H1 (cell line): ENCODE data around the gene SF3B3. TPM values are rescaled to one million over a fixed set of nuclear protein-coding genes. Genes with fewer than 3 reads are reported as not detected.

ENCODE experiments used
- ATF3 ChIP-seq: IDR thresholded peaks from 2 replicates; pipeline ENCODE4 v1.6.1; 2011; ENCODE audit warnings: low read depth, mild to moderate bottlenecking, low read length; ENCODE audit not compliant: insufficient read depth
- CBX5 ChIP-seq: fragments of 300-800, 300-1000 bp; sonication (generic); IDR thresholded peaks from 2 replicates; pipeline ENCODE4 v1.7.1; 2016; ENCODE audit warnings: antibody characterized with exemption, low read length, low read depth
- KDM1A ChIP-seq: fragments of 200-600, 300-600 bp; sonication (generic); IDR thresholded peaks from 2 replicates; pipeline ENCODE4 v1.7.1; 2016; ENCODE audit warnings: mild to moderate bottlenecking, low read length, borderline replicate concordance
- KDM5A ChIP-seq: fragments of 200-600 bp; IDR thresholded peaks from 2 replicates; pipeline ENCODE4 v1.7.1; 2012; ENCODE audit warnings: mild to moderate bottlenecking, low read length, inconsistent platforms, mixed read lengths
- POLR2A ChIP-seq, 2 experiments: IDR thresholded peaks; 1 replicate in 1 of 2; 2 replicates in 1 of 2; pipeline ENCODE4 v1.6.1; 2011; ENCODE audit warnings: low read depth in 2 of 2, low read length in 2 of 2, mild to moderate bottlenecking in 2 of 2; ENCODE audit errors: control extremely low read depth in 1 of 2
- POLR2AphosphoS5 ChIP-seq: IDR thresholded peaks from 2 replicates; pipeline ENCODE4 v1.6.1; 2011; ENCODE audit warnings: low read depth, low read length
- RBBP5 ChIP-seq: IDR thresholded peaks from 2 replicates; pipeline ENCODE4 v1.7.1; 2012; ENCODE audit warnings: low read depth, mild to moderate bottlenecking, inconsistent platforms, low read length, moderate library complexity, borderline replicate concordance
- RFX5 ChIP-seq: IDR thresholded peaks from 2 replicates; pipeline ENCODE4 v1.6.1; 2011; ENCODE audit warnings: low read depth, low read length, improper control_type of control experiment, borderline replicate concordance
- TAF1 ChIP-seq: IDR thresholded peaks from 2 replicates; pipeline ENCODE4 v1.6.1; 2011; ENCODE audit warnings: mild to moderate bottlenecking, low read depth, low read length
- TBP ChIP-seq: IDR thresholded peaks from 2 replicates; pipeline ENCODE4 v1.6.1; 2011; ENCODE audit warnings: low read depth, low read length, improper control_type of control experiment
- TEAD4 ChIP-seq: IDR thresholded peaks from 2 replicates; pipeline ENCODE4 v1.6.1; 2012; ENCODE audit warnings: low read depth, low read length, inconsistent platforms, mixed read lengths
- ZNF274 ChIP-seq: IDR thresholded peaks from 2 replicates; pipeline ENCODE4 v1.7.0; 2012; ENCODE audit warnings: low read length, borderline replicate concordance; ENCODE audit errors: extremely low read depth
- polyA plus RNA-seq, 7 experiments: library from polyadenylated mRNA; depleted of rRNA in 3 of 7; stranded (reverse) in 5 of 7; unstranded in 2 of 7; fragments of >200 nt in 5 of 7; fragments of 200-250 nt in 2 of 7; gene quantifications; 1 replicate in 5 of 7; 2 replicates in 1 of 7; 4 replicates in 1 of 7; pipeline versions ENCODE4 v1.2.1 to v1.2.3, GENCODE V29; 2011 to 2013; ENCODE audit warnings: missing spikeins in 2 of 7, mixed read lengths in 2 of 7
- total RNA-seq: library from RNA; stranded (reverse); fragmentation: NEBNext Ultra II Directional; extraction: Animal tissue kit (Norgen Biotek cat#: 25700); gene quantifications from 2 replicates; pipeline ENCODE4 v1.2.1, GENCODE V29; 2021
- TF ChIP-seq, protein P1 (sequence below): fragments of 300-600 bp; sonication (generic); IDR thresholded peaks from 2 replicates; pipeline ENCODE4 v1.7.1; 2012; ENCODE audit warnings: low read length, moderate library complexity, mild to moderate bottlenecking, inconsistent platforms; ENCODE audit not compliant: insufficient replicate concordance

Gene SF3B3
- total and polyA plus RNA-seq, 2 of the 8 experiments (the other 6 are each of a cell fraction or from before 2014, with no cell fraction given) = 241 to 521 TPM

DNA sequence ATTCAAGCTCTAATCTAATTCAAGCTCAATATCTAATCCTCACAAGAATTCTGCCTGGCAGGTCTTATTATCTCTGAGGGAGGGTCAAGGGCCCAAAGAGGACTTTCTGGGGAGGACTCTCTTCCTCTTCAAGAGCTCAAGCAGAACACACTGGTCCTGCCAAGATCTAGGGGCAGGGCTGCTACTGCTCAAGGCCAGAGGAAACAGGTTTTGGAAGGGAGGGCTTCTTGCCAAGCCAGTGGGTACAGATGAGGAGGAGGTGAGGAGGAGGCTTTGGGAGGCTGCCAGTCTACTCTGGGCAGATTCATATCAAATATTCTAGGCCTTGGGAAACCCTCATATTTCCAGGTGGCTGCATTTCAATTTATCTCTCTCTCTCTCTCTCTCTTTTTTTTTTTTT, 71.0 kb downstream of the SF3B3 start (continued):
- TF ChIP-seq, protein P1, sequence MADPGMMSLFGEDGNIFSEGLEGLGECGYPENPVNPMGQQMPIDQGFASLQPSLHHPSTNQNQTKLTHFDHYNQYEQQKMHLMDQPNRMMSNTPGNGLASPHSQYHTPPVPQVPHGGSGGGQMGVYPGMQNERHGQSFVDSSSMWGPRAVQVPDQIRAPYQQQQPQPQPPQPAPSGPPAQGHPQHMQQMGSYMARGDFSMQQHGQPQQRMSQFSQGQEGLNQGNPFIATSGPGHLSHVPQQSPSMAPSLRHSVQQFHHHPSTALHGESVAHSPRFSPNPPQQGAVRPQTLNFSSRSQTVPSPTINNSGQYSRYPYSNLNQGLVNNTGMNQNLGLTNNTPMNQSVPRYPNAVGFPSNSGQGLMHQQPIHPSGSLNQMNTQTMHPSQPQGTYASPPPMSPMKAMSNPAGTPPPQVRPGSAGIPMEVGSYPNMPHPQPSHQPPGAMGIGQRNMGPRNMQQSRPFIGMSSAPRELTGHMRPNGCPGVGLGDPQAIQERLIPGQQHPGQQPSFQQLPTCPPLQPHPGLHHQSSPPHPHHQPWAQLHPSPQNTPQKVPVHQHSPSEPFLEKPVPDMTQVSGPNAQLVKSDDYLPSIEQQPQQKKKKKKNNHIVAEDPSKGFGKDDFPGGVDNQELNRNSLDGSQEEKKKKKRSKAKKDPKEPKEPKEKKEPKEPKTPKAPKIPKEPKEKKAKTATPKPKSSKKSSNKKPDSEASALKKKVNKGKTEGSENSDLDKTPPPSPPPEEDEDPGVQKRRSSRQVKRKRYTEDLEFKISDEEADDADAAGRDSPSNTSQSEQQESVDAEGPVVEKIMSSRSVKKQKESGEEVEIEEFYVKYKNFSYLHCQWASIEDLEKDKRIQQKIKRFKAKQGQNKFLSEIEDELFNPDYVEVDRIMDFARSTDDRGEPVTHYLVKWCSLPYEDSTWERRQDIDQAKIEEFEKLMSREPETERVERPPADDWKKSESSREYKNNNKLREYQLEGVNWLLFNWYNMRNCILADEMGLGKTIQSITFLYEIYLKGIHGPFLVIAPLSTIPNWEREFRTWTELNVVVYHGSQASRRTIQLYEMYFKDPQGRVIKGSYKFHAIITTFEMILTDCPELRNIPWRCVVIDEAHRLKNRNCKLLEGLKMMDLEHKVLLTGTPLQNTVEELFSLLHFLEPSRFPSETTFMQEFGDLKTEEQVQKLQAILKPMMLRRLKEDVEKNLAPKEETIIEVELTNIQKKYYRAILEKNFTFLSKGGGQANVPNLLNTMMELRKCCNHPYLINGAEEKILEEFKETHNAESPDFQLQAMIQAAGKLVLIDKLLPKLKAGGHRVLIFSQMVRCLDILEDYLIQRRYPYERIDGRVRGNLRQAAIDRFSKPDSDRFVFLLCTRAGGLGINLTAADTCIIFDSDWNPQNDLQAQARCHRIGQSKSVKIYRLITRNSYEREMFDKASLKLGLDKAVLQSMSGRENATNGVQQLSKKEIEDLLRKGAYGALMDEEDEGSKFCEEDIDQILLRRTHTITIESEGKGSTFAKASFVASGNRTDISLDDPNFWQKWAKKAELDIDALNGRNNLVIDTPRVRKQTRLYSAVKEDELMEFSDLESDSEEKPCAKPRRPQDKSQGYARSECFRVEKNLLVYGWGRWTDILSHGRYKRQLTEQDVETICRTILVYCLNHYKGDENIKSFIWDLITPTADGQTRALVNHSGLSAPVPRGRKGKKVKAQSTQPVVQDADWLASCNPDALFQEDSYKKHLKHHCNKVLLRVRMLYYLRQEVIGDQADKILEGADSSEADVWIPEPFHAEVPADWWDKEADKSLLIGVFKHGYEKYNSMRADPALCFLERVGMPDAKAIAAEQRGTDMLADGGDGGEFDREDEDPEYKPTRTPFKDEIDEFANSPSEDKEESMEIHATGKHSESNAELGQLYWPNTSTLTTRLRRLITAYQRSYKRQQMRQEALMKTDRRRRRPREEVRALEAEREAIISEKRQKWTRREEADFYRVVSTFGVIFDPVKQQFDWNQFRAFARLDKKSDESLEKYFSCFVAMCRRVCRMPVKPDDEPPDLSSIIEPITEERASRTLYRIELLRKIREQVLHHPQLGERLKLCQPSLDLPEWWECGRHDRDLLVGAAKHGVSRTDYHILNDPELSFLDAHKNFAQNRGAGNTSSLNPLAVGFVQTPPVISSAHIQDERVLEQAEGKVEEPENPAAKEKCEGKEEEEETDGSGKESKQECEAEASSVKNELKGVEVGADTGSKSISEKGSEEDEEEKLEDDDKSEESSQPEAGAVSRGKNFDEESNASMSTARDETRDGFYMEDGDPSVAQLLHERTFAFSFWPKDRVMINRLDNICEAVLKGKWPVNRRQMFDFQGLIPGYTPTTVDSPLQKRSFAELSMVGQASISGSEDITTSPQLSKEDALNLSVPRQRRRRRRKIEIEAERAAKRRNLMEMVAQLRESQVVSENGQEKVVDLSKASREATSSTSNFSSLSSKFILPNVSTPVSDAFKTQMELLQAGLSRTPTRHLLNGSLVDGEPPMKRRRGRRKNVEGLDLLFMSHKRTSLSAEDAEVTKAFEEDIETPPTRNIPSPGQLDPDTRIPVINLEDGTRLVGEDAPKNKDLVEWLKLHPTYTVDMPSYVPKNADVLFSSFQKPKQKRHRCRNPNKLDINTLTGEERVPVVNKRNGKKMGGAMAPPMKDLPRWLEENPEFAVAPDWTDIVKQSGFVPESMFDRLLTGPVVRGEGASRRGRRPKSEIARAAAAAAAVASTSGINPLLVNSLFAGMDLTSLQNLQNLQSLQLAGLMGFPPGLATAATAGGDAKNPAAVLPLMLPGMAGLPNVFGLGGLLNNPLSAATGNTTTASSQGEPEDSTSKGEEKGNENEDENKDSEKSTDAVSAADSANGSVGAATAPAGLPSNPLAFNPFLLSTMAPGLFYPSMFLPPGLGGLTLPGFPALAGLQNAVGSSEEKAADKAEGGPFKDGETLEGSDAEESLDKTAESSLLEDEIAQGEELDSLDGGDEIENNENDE = no peak
- TF ChIP-seq KDM1A (no peak), TAF1 (no peak), POLR2A (IDR thresholded peaks at IDR 0.05; ENCODE audit: control extremely low read depth in 1 of 2, low read depth in 2 of 2, low read length in 2 of 2) (no peak), TBP (no peak), RBBP5 (no peak), KDM5A (no peak), POLR2AphosphoS5 (no peak), CBX5 (no peak), ATF3 (no peak), RFX5 (no peak), TEAD4 (no peak), ZNF274 (no peak)
